OCI-LY7 (cell line): ENCODE measurements around the gene GPR146. TPM values are rescaled to one million over a fixed set of nuclear protein-coding genes. Genes with fewer than 3 reads are reported as not detected.

Experiments
- BruUV-seq: library from RNA; stranded (reverse); fragments of 400-500 nt; replicated peaks from 2 replicates; lab custom pipeline; 2021; lab: Mats Ljungman, UMichigan
- CTCF ChIA-PET: fragments of 300-600 bp; sonication (Branson Sonifier 250); formaldehyde crosslinking; loops from one replicate; lab custom pipeline; 2022; ENCODE audit warnings: antibody characterized with exemption; ENCODE audit not compliant: unreplicated experiment; lab: Charles Lee
- POLR2A ChIA-PET: fragments of 300-600 bp; sonication (Branson Sonifier 250); formaldehyde crosslinking; loops from one replicate; lab custom pipeline; 2022; ENCODE audit warnings: antibody characterized with exemption; lab: Charles Lee
- DNase-seq: peaks from one replicate; pipeline ENCODE4 v3.0.0-alpha.2; 2015; ENCODE audit warnings: low spot score
- H2AFZ ChIP-seq: fragments of 200-600 bp; sonication (generic), shearing (Covaris generic); 2 replicates; pipeline ENCODE4 v1.6.1; 2014; ENCODE audit warnings: mild to moderate bottlenecking, antibody characterized with exemption, low read length, moderate library complexity
- H3K27ac ChIP-seq: fragments of 200-600 bp; sonication (generic); 2 replicates; pipeline ENCODE4 v1.5.1; 2014; ENCODE audit warnings: mixed run types, low read depth, mild to moderate bottlenecking, moderate library complexity, low read length, inconsistent platforms; ENCODE audit not compliant: poor library complexity, severe bottlenecking
- H3K36me3 ChIP-seq: fragments of 200-600 bp; sonication (generic); 2 replicates; pipeline ENCODE4 v1.6.1; 2014; ENCODE audit warnings: mild to moderate bottlenecking, antibody characterized with exemption, low read length, moderate library complexity, mixed read lengths; ENCODE audit not compliant: insufficient read depth
- H3K4me1 ChIP-seq: fragments of 200-600 bp; sonication (generic); 2 replicates; pipeline ENCODE4 v1.5.1; 2014; ENCODE audit warnings: mild to moderate bottlenecking, low read length; ENCODE audit not compliant: insufficient read depth, poor library complexity, severe bottlenecking
- H3K4me2 ChIP-seq: fragments of 200-600 bp; sonication (generic); 2 replicates; pipeline ENCODE4 v1.6.1; 2014; ENCODE audit warnings: mild to moderate bottlenecking, low read length
- H3K4me3 ChIP-seq: fragments of 200-600 bp; sonication (generic); 2 replicates; pipeline ENCODE4 v1.5.1; 2014; ENCODE audit warnings: mild to moderate bottlenecking, low read depth, low read length; ENCODE audit not compliant: poor library complexity, severe bottlenecking
- H3K79me2 ChIP-seq: fragments of 200-600 bp; sonication (generic); 2 replicates; pipeline ENCODE4 v1.6.1; 2016; ENCODE audit warnings: low read depth, mild to moderate bottlenecking, low read length, moderate library complexity, mixed read lengths; ENCODE audit not compliant: insufficient read depth
- H3K9me2 ChIP-seq: fragments of 200-600 bp; sonication (generic); 2 replicates; pipeline ENCODE4 v1.6.1; 2016; ENCODE audit warnings: mild to moderate bottlenecking, low read length, mixed read lengths; ENCODE audit not compliant: insufficient read depth
- H3K9me3 ChIP-seq: fragments of 200-600 bp; sonication (generic); 2 replicates; pipeline ENCODE4 v1.6.1; 2014; ENCODE audit warnings: mild to moderate bottlenecking, mixed run types, low read length, mixed read lengths
- H4K20me1 ChIP-seq: fragments of 200-600 bp; sonication (generic); 2 replicates; pipeline ENCODE4 v1.6.1; 2014; ENCODE audit warnings: mild to moderate bottlenecking, antibody characterized with exemption, low read length, moderate library complexity, mixed read lengths; ENCODE audit not compliant: insufficient read depth
- CTCF ChIP-seq: fragments of 200-600 bp; sonication (generic); conservative IDR thresholded peaks from 2 replicates; pipeline ENCODE4 v1.5.1; 2014; ENCODE audit warnings: mild to moderate bottlenecking, antibody characterized with exemption, low read length, moderate library complexity, mixed read lengths
- EZH2phosphoT487 ChIP-seq: fragments of 200-600 bp; sonication (generic); IDR thresholded peaks from 2 replicates; pipeline ENCODE4 v1.6.1; 2018; ENCODE audit warnings: low read depth, borderline replicate concordance, mild to moderate bottlenecking, mixed run types, antibody characterized with exemption, low read length, moderate library complexity, mixed read lengths
- intact Hi-C: fragments of 100-400 bp; cut with micrococcal nuclease; formaldehyde crosslinking; loops from one replicate; pipeline ENCODE4 v1.10.0; 2022; ENCODE audit not compliant: unreplicated experiment
- total RNA-seq, 2 experiments: library from RNA; depleted of rRNA in 1 of 2; stranded (reverse); fragments of >200 nt in 1 of 2; shearing (Covaris generic) in 1 of 2; gene quantifications; 2 replicates each; pipeline ENCODE4 v1.2.3, GENCODE V29; 2014 to 2022

GPR146 gene
- total RNA-seq, 2 experiments from 2014 or later, result 0.95 to 3.3 TPM

DNA sequence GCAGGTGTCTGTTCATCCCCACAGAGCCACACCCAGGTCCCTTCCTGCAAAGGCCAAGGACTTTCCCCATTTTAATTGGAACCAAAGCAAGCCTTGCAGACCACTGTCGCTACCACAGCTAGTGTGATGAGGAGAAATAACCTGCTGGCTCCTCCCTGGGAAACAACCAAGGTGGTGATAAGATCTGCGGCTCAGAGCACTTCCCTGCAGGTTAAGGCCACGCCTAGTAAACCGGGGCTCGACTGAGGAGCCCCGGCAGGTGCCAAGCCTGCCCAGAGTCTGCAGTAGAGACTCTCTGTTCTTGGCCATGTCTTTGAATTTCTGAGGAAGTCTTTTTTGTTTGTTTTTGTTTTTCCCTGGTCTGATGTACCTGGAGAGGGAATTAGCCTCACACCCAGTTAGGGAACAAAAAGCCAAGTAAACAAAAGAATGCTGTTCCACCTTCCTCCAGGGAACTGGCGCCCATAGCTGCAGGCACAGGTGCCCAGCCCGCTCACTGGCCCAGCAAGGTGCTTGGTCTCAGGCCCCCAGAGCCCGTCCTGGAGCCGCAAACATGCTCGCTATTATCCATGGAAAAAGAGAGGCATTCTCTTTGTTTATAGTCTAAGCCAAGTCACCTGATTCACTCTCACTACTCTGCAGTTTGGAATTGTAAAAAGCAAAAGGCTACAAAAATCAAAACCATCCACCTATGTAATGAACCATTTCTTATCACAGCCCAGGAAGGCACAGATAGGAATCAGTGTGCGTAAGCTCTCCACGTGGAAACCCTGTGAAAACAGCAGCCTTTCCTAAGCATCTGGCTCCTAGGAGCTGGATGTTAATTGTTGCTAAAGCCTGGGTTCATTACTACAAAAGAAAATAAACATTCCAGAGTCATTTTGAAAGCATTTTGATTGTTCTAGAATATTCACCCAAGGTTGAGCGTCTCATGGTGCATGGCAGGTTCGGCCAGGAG lies 2.7 kb downstream of the GPR146 start:
- Histone ChIP-seq H3K27ac (no peak overlapping the region), H3K4me2 (no peak overlapping the region), H3K9me3 (no peaks in the 10 kb centered on the region), H2AFZ (no peak overlapping the region), H4K20me1 (no peaks in the 10 kb centered on the region), H3K9me2 (no peaks in the 10 kb centered on the region), H3K79me2 (no peaks in the 10 kb centered on the region), H3K4me3 (no peak overlapping the region), H3K4me1 (peaks cover 15% of the 10 kb centered on the region), H3K36me3 (no peaks in the 10 kb centered on the region)
- TF ChIP-seq CTCF (no peak), EZH2phosphoT487 (no peak)
- POLR2A ChIA-PET, result no interaction called here
- no peak for DNase-seq
- intact Hi-C loops, result no loop called here
- CTCF ChIA-PET, result no interaction called here
- no TSS peak for BruUV-seq

GRCh38 chr7:1049006-1049741 lies 4.8 kb downstream of the GPR146 start:
- peaks cover 5% of the 10 kb centered on the region for H3K4me1 ChIP-seq
- no peaks in the 10 kb centered on the region for H3K9me3 ChIP-seq
- H2AFZ ChIP-seq, result no peak overlapping the region
- CTCF ChIA-PET, result no interaction called here
- TF ChIP-seq EZH2phosphoT487, result no peak
- no peak for TF ChIP-seq CTCF
- H3K9me2 ChIP-seq, result no peaks in the 10 kb centered on the region
- no peak overlapping the region for H3K27ac ChIP-seq
- no peak overlapping the region for H3K4me2 ChIP-seq
- no peak overlapping the region for H3K4me3 ChIP-seq
- H3K36me3 ChIP-seq, result no peaks in the 10 kb centered on the region
- no TSS peak for BruUV-seq
- DNase-seq, result no peak
- POLR2A ChIA-PET, result no interaction called here
- H4K20me1 ChIP-seq, result no peaks in the 10 kb centered on the region
- intact Hi-C loops, result no loop called here
- no peaks in the 10 kb centered on the region for H3K79me2 ChIP-seq

GRCh38 chr7:1049801-1050200 lies 5.5 kb downstream of the GPR146 start:
- H3K36me3 ChIP-seq, result no peaks in the 10 kb centered on the region
- TF ChIP-seq EZH2phosphoT487 (no peak), CTCF (no peak)
- DNase-seq, result no peak
- no peak overlapping the region for H3K4me3 ChIP-seq
- H3K79me2 ChIP-seq, result no peaks in the 10 kb centered on the region
- H3K9me2 ChIP-seq, result no peaks in the 10 kb centered on the region
- BruUV-seq, result no TSS peak
- no peaks in the 10 kb centered on the region for H3K9me3 ChIP-seq
- no peak overlapping the region for H3K4me2 ChIP-seq
- no peak overlapping the region for H3K27ac ChIP-seq
- peaks cover 2% of the 10 kb centered on the region for H3K4me1 ChIP-seq
- H2AFZ ChIP-seq, result no peak overlapping the region
- ChIA-PET POLR2A (interaction anchor here (1.1 kb wide), 1 partner anchor 36 kb away, joined by 3 read pairs; no protein-coding TSS in a partner anchor), CTCF (no interaction called here)
- intact Hi-C loops, result no loop called here
- H4K20me1 ChIP-seq, result no peaks in the 10 kb centered on the region
